H1 (cell line): ENCODE results near the gene PRKN. TPM values are rescaled to one million over a fixed set of nuclear protein-coding genes. Genes with fewer than 3 reads are reported as not detected.

Experiments used
- BCL11A ChIP-seq, 2 experiments: IDR thresholded peaks; one replicate each; pipeline ENCODE4 v1.6.1; 2011; ENCODE audit warnings: low read depth in 2 of 2, low read length in 2 of 2, mild to moderate bottlenecking in 2 of 2
- MAX ChIP-seq: IDR thresholded peaks from 2 replicates; pipeline ENCODE4 v1.6.1; 2012; ENCODE audit warnings: inconsistent platforms
- polyA plus RNA-seq, 7 experiments: library from polyadenylated mRNA; depleted of rRNA in 3 of 7; stranded (reverse) in 5 of 7; unstranded in 2 of 7; fragments of >200 nt in 5 of 7; fragments of 200-250 nt in 2 of 7; gene quantifications; 1 replicate in 5 of 7; 2 replicates in 1 of 7; 4 replicates in 1 of 7; pipeline versions ENCODE4 v1.2.1 to v1.2.3, GENCODE V29; 2011 to 2013; ENCODE audit warnings: missing spikeins in 2 of 7, mixed read lengths in 2 of 7
- total RNA-seq: library from RNA; stranded (reverse); fragmentation: NEBNext Ultra II Directional; extraction: Animal tissue kit (Norgen Biotek cat#: 25700); gene quantifications from 2 replicates; pipeline ENCODE4 v1.2.1, GENCODE V29; 2021

PRKN gene
- total and polyA plus RNA-seq, 2 of the 8 experiments (the other 6 are each of a cell fraction or from before 2014, with no cell fraction given) = 0.13 to 0.29 TPM

- TF ChIP-seq BCL11A (IDR thresholded peaks at IDR 0.05; ENCODE audit: low read depth in 2 of 2, low read length in 2 of 2) (no peak), MAX (no peak)
Measured at GRCh38 chr6:162307865-162308264, 419.7 kb downstream of the PRKN start (continued).
